HEK293 (cell line): ENCODE measurements around the gene SPON1.

Source experiments
- CTCF ChIA-PET: fragments of 350-600 bp; formaldehyde crosslinking; extraction: SDS; loops from one replicate; lab custom pipeline; 2021; ENCODE audit warnings: antibody characterized with exemption; lab: Yijun Ruan, JAX
- POLR2A ChIA-PET: fragments of 300-600 bp; formaldehyde crosslinking; extraction: SDS; loops from one replicate; lab custom pipeline; 2020; ENCODE audit warnings: antibody characterized with exemption, inconsistent platforms; lab: Yijun Ruan, JAX
- H3K27ac ChIP-seq: fragments of 200-500 bp; sonication (Bioruptor generic); 2 replicates; pipeline ENCODE4 v1.5.1; 2014; ENCODE audit warnings: low read depth, low read length, control low read depth, inconsistent platforms; ENCODE audit errors: extremely low read depth
- H3K36me3 ChIP-seq, 2 experiments: fragments of 200-500 bp in 1 of 2; sonication (Bioruptor generic) in 1 of 2; 1 replicate in 1 of 2; 2 replicates in 1 of 2; pipeline ENCODE4 v1.5.1; 2014 to 2017; ENCODE audit warnings: inconsistent platforms in 2 of 2, low read length in 2 of 2; ENCODE audit not compliant: control insufficient read depth in 2 of 2, insufficient read depth in 1 of 2
- H3K4me1 ChIP-seq: fragments of 200-500 bp; sonication (Bioruptor generic); 2 replicates; pipeline ENCODE4 v1.5.1; 2014; ENCODE audit warnings: mild to moderate bottlenecking, low read length, inconsistent platforms; ENCODE audit not compliant: control insufficient read depth, insufficient read depth
- H3K4me3 ChIP-seq: 2 replicates; pipeline ENCODE4 v1.5.1; 2011; ENCODE audit warnings: low read depth, mild to moderate bottlenecking, control low read depth, low read length, moderate library complexity
- H3K9me3 ChIP-seq: fragments of 200-500 bp; sonication (Bioruptor generic); 2 replicates; pipeline ENCODE4 v1.5.1; 2014; ENCODE audit warnings: low read depth, low read length, inconsistent platforms; ENCODE audit not compliant: control insufficient read depth, insufficient read depth
- KLF1 ChIP-seq: fragments of 450-650 bp; formaldehyde crosslinking; IDR thresholded peaks from 2 replicates; pipeline ENCODE4 v1.5.1; 2016; ENCODE audit warnings: missing biosample characterization, missing genetic modification characterization
- KLF10 ChIP-seq: fragments of 450-650 bp; IDR thresholded peaks from 2 replicates; pipeline ENCODE4 v1.5.1; 2018; ENCODE audit warnings: missing biosample characterization, mild to moderate bottlenecking, missing genetic modification characterization
- KLF16 ChIP-seq: fragments of 450-650 bp; formaldehyde crosslinking; IDR thresholded peaks from 2 replicates; pipeline ENCODE4 v1.5.1; 2017; ENCODE audit warnings: missing biosample characterization, missing genetic modification characterization
- TSHZ1 ChIP-seq: fragments of 450-650 bp; formaldehyde crosslinking; IDR thresholded peaks from 2 replicates; pipeline ENCODE4 v1.5.1; 2016; ENCODE audit warnings: missing biosample characterization, missing genetic modification characterization, borderline replicate concordance
- ZBTB7A ChIP-seq: fragments of 450-650 bp; formaldehyde crosslinking; IDR thresholded peaks from 2 replicates; pipeline ENCODE4 v1.5.1; 2016; ENCODE audit warnings: low read depth, missing biosample characterization, missing genetic modification characterization
- ZNF16 ChIP-seq: fragments of 450-650 bp; formaldehyde crosslinking; IDR thresholded peaks from 2 replicates; pipeline ENCODE4 v1.5.1; 2016; ENCODE audit warnings: low read depth, missing biosample characterization, missing genetic modification characterization
- ZNF223 ChIP-seq: fragments of 450-650 bp; formaldehyde crosslinking; IDR thresholded peaks from 2 replicates; pipeline ENCODE4 v1.5.1; 2016; ENCODE audit warnings: missing biosample characterization, missing genetic modification characterization
- ZNF311 ChIP-seq: fragments of 450-650 bp; formaldehyde crosslinking; IDR thresholded peaks from 2 replicates; pipeline ENCODE4 v1.5.1; 2017; ENCODE audit warnings: missing biosample characterization, missing genetic modification characterization, borderline replicate concordance
- ZNF362 ChIP-seq: fragments of 450-650 bp; formaldehyde crosslinking; IDR thresholded peaks from 2 replicates; pipeline ENCODE4 v1.5.1; 2016; ENCODE audit warnings: missing biosample characterization, missing genetic modification characterization
- ZNF433 ChIP-seq: fragments of 450-650 bp; formaldehyde crosslinking; IDR thresholded peaks from 2 replicates; pipeline ENCODE4 v1.5.1; 2016; ENCODE audit warnings: missing biosample characterization, missing genetic modification characterization, low read depth
- ZNF473 ChIP-seq: fragments of 450-650 bp; formaldehyde crosslinking; IDR thresholded peaks from 2 replicates; pipeline ENCODE4 v1.5.1; 2017; ENCODE audit warnings: missing biosample characterization, missing genetic modification characterization
- ZNF513 ChIP-seq: fragments of 450-650 bp; IDR thresholded peaks from 2 replicates; pipeline ENCODE4 v1.5.1; 2018; ENCODE audit warnings: missing biosample characterization, missing genetic modification characterization
- ZNF561 ChIP-seq: fragments of 450-650 bp; IDR thresholded peaks from 2 replicates; pipeline ENCODE4 v1.5.1; 2018; ENCODE audit warnings: missing biosample characterization, missing genetic modification characterization, borderline replicate concordance
- ZNF830 ChIP-seq: fragments of 450-650 bp; IDR thresholded peaks from 2 replicates; pipeline ENCODE4 v1.5.0; 2018; ENCODE audit warnings: missing biosample characterization, missing genetic modification characterization, low read depth, mild to moderate bottlenecking, moderate library complexity

Gene SPON1

GRCh38 chr11:13947379-13947778 lies 15.1 kb upstream of the SPON1 start:
- H3K9me3 ChIP-seq = no peaks in the 10 kb centered on the region
- CTCF ChIA-PET = interaction anchor here (0.7 to 5.0 kb wide), 4 partner anchors 9 to 311 kb away, joined by 4 to 25 read pairs (median 12); no protein-coding TSS in a partner anchor
- no peak overlapping the region for H3K4me3 ChIP-seq
- TF ChIP-seq ZBTB7A (tag by site-specific recombination) (no peak), ZNF223 (tag by site-specific recombination) (no peak), ZNF513 (tag by site-specific recombination) (no peak), ZNF561 (tag by site-specific recombination) (no peak), ZNF830 (tag by site-specific recombination) (no peak), ZNF473 (no peak), ZNF433 (no peak), KLF1 (tag by site-specific recombination) (no peak)
- TF ChIP-seq, all 188 proteins: peak for 0
- no peaks in the 10 kb centered on the region for H3K36me3 ChIP-seq
- no peak overlapping the region for H3K27ac ChIP-seq
- POLR2A ChIA-PET = no interaction called here
- H3K4me1 ChIP-seq = peaks cover 4% of the 10 kb centered on the region; the same call in 1 of the 2 replicates

GRCh38 chr11:13949876-13950275 lies 12.6 kb upstream of the SPON1 start:
- TF ChIP-seq KLF10 (no peak), ZNF16 (no peak)
- CTCF ChIA-PET = interaction anchor here (1.0 to 1.7 kb wide), 2 partner anchors 9 to 77 kb away, joined by 4 read pairs; no protein-coding TSS in a partner anchor
- Histone ChIP-seq H3K4me1 (no peaks in the 10 kb centered on the region), H3K9me3 (no peaks in the 10 kb centered on the region), H3K4me3 (no peak overlapping the region), H3K36me3 (no peaks in the 10 kb centered on the region), H3K27ac (no peak overlapping the region)
- POLR2A ChIA-PET = no interaction called here

GRCh38 chr11:13952221-13952620 lies 10.3 kb upstream of the SPON1 start:
- TF ChIP-seq ZNF362 (no peak), KLF1 (tag by site-specific recombination) (no peak), TSHZ1 (no peak), ZNF311 (no peak), KLF16 (no peak)

More at GRCh38 chr11:13952221-13952620, 10.3 kb upstream of the SPON1 start:
- H3K27ac ChIP-seq = no peak overlapping the region
- CTCF ChIA-PET = interaction anchor here (0.7 to 2.2 kb wide), 6 partner anchors 12 to 298 kb away, joined by 3 to 18 read pairs (median 4); no protein-coding TSS in a partner anchor
- POLR2A ChIA-PET = no interaction called here
- no peaks in the 10 kb centered on the region for H3K9me3 ChIP-seq
- no peaks in the 10 kb centered on the region for H3K36me3 ChIP-seq
- no peak overlapping the region for H3K4me3 ChIP-seq
- no peaks in the 10 kb centered on the region for H3K4me1 ChIP-seq
